GM21717 (cell line): ENCODE measurements around the gene SRSF2.
"Not testable (repeated sequence)": the region's sequence is repeated elsewhere in the genome, so short reads cannot be mapped to it uniquely, and the experiment has no call there.

ENCODE experiments used
- ATAC-seq: cut with Tn5 transposase; IDR thresholded peaks from one replicate; pipeline ENCODE4 v1.9.1; 2021; ENCODE audit warnings: mild to moderate bottlenecking, moderate library complexity; ENCODE audit not compliant: unreplicated experiment

The SRSF2 gene

GRCh38 chr17:76739568-76740115 is 2.5 kb upstream of the SRSF2 start:
- ATAC-seq, result not testable (repeated sequence)

- ATAC-seq, result no peak
Observed at GRCh38 chr17:76738468-76738850, 1.3 kb upstream of the SRSF2 start.

DNA sequence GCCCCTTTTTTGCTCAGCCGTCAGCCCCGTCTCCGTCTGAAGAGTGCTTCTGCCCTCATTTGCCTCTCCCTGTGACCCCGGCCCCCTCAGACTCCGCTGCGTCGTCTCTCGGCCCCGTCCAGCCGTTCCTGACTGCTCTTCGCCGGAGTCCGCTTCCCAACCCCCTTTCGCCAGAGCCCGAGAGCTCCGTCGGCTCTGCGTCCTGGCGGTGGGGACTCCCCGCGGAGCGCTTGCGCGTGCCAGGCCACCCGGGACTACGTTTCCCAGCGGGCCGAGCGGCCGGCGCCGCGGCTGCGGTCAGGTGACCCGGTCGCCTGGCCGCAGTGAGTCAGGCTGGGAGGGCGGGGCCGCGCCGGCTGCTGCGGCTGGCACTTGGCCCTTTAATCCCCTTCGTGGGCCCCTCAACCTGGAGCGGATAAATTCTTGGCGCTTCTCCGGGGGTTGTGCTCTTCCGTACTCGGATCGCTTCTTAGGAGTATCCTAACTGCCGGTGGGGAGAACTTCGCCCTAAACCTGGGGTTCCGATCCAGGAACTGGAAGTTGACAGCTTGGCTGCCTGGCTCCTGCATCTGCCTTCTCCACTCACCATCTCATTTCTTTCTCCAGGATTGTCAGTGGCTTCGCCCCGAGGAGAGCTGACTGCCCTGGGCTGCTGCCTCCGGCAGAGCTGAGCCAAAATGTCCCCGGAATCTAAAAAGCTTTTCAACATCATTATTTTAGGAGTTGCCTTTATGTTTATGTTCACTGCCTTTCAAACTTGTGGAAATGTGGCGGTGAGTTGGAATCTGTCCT is 741 bp upstream of the SRSF2 start, which contains the start of gene MFSD11:
Gene MFSD11, plus strand, starts transcription at position 444 of the 792 bp plus-strand sequence. Its CDS starts 234 bp downstream, at position 678.
- ATAC-seq, result peak; percentile 50

GRCh38 chr17:76736349-76737081 is 616 bp downstream of the SRSF2 start:
- ATAC-seq, result peak; percentile 12

DNA sequence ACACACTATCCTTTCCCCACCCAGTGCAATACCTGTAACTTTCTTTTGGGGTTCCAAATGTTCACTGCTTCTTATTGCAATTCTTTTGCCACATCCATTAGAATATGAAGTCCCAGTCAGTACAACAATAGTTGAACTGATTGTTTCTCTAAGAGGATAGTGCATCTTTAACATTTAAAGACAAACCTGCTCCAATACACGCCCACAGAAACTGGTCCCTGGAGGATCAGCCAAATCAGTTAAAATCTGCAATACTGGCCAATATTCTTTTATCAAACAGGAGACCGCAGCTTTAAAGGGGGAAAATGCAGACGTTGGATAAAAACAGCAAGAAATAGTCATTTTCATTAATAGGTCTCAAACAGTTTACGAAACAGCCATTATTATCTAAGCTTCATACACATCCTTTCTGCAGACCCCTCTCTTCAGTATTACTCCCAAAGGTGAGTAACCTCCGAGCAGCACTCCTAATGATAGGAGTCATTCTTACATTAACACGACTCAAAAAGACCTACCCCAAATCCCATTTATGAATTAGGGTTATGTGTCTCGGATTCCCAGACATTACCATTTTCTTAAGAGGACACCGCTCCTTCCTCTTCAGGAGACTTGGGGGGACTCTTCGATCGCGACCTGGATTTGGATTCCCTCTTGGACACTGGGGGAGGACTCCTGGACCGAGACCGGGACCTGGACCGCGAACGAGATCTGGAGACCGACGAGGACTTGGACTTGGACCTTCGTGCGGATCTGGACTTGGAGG is 1.4 kb downstream of the SRSF2 start:
- ATAC-seq, result no peak

GRCh38 chr17:76735006-76735405 is 2.1 kb downstream of the SRSF2 start:
- no peak for ATAC-seq

DNA sequence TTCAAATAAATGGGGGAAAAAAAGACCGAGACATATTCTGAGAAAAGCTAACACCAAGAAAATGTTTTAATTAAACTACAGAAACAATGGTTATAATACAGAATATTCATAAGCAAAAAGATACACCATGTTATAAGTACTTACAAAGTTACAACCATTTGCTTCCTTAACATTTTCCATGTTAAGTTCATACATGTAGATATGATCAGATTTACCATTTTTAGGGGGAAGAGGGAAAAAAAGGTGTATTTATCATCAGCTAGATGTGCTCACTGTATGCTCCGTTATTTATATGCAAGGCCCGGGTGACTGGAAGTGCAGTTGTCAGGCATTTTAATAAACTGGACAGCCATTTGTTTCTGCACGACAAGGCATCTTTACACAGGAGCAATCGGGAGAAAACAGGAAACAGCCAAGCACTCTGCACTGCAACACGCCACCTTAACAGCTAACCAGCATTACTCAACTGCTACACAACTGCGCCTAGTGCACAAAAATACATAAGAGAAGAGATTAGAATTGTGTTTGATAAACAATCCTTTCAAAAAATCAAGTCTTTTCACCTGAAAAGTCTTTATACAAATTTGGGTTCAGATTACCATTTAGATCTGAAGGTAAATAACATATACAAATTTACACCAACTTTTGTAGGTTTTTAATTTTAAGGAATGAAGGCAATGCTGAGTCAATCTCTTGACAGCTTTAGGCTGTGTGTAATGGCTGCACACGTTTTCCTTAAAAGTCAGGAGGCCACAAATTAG is 2.9 kb downstream of the SRSF2 start:
- no peak for ATAC-seq

DNA sequence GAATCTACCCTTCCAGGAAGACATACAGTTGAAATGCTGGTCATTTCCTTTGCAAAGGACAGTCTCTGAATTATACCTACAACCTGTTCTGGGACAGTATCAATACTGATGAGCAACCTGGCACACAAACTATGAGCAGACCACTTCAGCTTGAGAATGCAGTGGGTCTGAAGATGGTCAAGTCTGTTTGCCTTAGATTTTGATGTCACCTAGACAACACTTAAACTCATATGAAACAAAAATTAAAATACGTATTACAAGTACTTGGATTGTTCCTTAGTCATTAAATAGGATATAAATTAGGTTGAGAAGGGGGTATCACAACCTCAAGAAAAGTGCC is 3.5 kb downstream of the SRSF2 start:
- ATAC-seq, result no peak

- no peak for ATAC-seq
Observed at GRCh38 chr17:76732734-76733617, 4.2 kb downstream of the SRSF2 start.

- not testable (repeated sequence) for ATAC-seq
Observed at GRCh38 chr17:76731800-76732733, 5.1 kb downstream of the SRSF2 start.

DNA sequence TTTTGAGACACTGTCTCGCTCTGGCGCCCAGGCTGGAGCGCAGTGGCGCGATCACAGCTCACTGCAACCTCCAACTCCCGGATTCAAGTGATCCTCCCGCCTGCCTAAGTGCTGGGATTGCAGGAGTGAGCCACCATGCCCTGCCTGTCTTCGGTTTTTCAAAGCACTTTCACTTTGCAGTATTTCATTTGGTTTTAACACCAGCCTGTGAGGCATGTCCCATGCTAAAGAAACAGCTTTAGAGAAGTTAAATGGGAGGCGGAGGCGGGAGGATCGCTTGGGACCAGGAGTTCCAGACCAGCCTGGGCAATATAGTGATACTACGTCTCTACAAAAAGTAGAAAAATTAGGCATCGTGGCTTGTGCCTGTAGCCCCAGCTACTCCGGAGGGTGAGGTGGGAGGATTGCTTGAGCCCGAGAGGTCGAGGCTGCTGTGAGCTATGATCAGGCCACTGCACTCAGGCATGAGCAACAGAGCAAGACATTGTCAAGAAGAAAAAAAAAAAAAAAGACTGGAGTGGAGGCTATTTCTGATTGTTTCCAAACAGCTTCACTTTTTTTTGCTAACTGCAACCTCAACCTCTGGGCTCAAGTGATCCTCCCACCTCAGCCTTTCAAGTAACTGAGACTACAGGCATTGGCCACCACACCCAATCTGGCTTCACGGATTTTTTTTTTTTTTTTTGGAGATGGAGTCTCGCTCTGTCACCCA is 9.2 kb downstream of the SRSF2 start:
- no peak for ATAC-seq

DNA sequence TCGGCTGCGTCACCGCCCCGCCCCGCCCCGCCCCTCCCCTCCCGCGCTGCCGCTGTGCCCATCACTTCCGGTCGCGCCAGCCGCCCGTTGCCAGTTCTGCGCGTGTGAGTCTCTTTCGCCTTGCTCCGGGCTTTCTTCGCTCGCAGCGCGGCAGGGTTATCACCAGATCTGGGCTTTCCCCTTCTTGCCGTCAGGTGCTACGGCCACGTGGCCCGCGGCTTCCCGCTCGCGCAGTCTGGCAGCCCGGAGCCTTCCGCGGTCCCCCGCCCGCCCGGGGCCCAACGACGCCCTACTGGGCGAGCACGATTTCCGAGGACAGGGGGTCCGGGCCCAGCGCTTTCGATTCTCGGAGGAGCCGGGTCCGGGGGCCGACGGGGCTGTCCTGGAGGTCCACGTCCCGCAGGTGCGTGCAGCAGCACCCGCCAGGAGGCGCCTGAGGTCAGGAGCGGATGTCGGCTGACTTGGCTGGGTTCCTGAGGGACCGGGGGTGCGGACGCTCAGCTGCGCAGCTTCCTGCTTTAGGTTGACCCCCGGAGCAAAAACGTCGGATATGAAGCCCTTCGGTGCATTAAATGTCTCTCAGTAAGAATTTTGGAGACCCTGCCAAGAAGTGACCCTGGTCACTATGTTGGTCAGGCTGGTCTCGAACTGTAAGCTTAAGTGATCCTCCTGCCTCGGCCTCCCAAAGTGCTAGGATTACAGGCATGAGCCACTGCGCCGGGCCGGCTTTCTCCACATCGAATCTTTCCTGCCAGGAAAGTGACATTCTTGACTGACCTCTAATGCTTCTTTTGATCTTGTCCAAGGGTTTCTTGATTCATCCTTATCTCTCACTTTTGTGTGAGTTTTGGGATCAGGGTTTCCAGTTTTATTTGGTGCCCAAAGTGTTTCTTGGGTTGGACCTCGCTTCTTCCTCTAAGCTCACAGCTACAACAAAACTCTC is 10.1 kb downstream of the SRSF2 start, which contains the start of gene METTL23:
Gene METTL23, plus strand, starts transcription at position 64 of the 943 bp plus-strand sequence. CDS start 2,872 bp downstream, outside the sequence.
- ATAC-seq, result peak; percentile 38

DNA sequence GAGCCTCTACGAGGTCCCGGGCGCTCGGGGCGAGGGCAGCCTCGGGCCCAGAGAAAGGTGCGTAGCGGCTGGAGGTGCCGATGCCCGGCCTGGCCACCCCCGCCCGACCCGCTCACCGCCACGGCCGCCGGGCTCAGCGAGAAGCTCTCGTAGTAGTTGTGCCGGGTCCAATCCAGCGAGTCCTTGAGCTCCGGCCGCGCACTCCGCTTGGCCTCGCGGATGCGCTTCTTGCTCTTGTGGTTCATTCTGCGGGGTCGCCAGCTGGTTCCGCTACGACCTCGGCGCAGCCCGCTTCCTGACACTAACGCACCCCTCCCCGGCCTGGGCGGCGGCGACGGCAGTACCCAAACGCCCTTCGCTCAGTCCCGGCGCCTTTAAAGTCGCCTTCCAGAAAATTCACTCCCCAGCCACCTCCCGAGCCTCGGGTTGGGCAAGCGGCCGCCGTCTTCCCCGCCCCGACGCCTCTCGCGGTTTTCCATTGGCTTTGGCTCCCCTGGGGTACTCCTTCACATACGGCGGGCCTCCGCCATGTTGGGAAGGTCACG is 10.8 kb downstream of the SRSF2 start, which contains the start of gene JMJD6:
Gene JMJD6, minus strand, starts transcription at position 376 of the 545 bp plus-strand sequence. Its CDS starts 131 bp downstream, at position 245.
- peak; percentile 57 for ATAC-seq

GRCh38 chr17:76725580-76726230 is 11.4 kb downstream of the SRSF2 start:
- peak; percentile 26 for ATAC-seq

DNA sequence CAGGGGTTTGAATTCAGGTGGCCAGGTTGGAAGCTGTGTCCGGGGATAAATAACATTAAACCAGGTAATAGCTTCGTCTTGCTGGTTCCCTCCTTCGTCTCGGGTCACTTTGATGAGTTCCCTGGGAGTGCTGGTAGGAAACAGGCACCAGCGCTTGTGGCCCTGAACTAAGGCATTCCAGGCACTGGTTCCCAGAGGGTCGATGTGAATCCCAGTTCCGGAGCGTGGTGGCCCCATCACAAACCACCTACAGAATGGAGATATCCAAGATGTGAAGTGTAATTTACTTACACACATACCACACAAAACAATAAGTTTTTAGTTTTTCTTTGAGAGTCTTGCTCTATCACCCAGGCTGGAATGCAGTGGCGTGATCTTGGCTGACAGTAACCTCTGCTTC is 13.3 kb downstream of the SRSF2 start:
- no peak for ATAC-seq

GRCh38 chr17:76722977-76723376 is 14.2 kb downstream of the SRSF2 start:
- ATAC-seq, result not testable (repeated sequence)
